Stimulated activated effector memory CD8-positive, alpha-beta T cell treated with anti-CD3 and anti-CD28 coated beads, Interleukin-12 subunit alpha, Interleukin-12 subunit beta, amount 100 ng/mL, for 72 hours (primary cell): Measurements from ENCODE around the gene CELA1.
A peak's percentile ranks its signal among the peaks of the same experiment; 100 is the strongest.
"Not testable (repeated sequence)": the region's sequence is repeated elsewhere in the genome, so short reads cannot be mapped to it uniquely, and the experiment has no call there.

ENCODE experiments used
- ATAC-seq: fragments of 150-1000 bp; cut with Tn5 transposase; 2 replicates; pipeline ENCODE4 v1.10.0; 2021
- DNase-seq, 2 donors: peaks; one replicate each; pipeline ENCODE4 v3.0.0; 2021 to 2022; ENCODE audit warnings: low spot score in 2 of 2
- H3K27ac Mint-ChIP-seq: one replicate; pipeline ENCODE4 v1.8.0; 2022; ENCODE audit warnings: mild to moderate bottlenecking, mixed read lengths
- H3K36me3 Mint-ChIP-seq: one replicate; pipeline ENCODE4 v1.8.0; 2022; ENCODE audit warnings: mild to moderate bottlenecking, mixed read lengths
- H3K4me1 Mint-ChIP-seq: one replicate; pipeline ENCODE4 v1.8.0; 2022; ENCODE audit warnings: mixed read lengths
- H3K4me3 Mint-ChIP-seq: one replicate; pipeline ENCODE4 v1.8.0; 2022; ENCODE audit warnings: mild to moderate bottlenecking, mixed read lengths
- H3K9me3 Mint-ChIP-seq: one replicate; pipeline ENCODE4 v1.8.0; 2022; ENCODE audit warnings: mixed read lengths

Gene CELA1

GRCh38 chr12:51337336-51337735, 9.1 kb downstream of the CELA1 start:
- H3K27ac Mint-ChIP-seq, H3K9me3 Mint-ChIP-seq, H3K4me3 Mint-ChIP-seq, H3K36me3 Mint-ChIP-seq, DNase-seq, ATAC-seq: not testable (repeated sequence)
- H3K4me1 Mint-ChIP-seq: peaks cover 14% of the 10 kb centered on the region

DNA sequence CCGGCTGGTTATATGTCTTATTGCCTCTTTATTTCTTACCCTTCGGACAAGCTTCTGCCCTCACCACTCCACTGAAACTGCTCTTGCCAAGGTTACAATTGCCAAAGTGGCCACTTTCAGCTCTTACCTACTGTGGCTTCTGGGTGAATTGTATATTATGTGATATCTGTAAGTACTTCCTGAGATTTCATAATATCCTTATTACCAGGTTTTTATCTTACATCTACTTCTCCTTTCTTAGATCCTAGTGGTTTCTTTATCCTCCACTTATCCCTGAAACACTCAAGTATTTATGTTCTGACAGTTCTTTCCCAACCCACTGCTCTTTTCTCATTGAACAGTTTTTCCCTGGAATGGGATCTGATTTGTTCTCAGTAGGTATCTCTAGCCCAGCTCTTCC, 10.5 kb downstream of the CELA1 start:
- no peak for ATAC-seq
- peaks cover 6% of the 10 kb centered on the region for H3K4me1 Mint-ChIP-seq

DNA sequence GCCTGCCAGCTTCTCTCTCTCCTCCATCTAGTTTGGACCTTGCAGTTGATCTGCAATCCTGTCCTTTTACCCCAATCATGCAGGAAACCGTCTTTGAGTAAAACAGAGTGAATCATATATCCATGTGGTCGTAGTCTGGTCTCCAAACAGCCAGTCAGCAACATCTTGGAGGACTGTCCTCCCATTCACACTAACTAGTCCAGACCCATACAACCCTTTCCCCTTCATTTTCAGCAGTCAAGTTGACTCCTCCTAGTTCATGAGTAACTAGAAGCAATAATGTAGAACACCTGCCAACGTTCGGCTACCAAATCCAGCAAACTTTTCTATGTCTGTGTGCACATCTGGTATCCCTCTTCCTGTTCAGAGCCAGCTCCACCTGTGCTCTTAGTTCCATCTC, 11.7 kb downstream of the CELA1 start:
- DNase-seq: no peak
- peaks cover 11% of the 10 kb centered on the region for H3K4me1 Mint-ChIP-seq
- no peak overlapping the region for H3K4me3 Mint-ChIP-seq
- H3K36me3 Mint-ChIP-seq: no peaks in the 10 kb centered on the region
- H3K27ac Mint-ChIP-seq: no peak overlapping the region
- no peak for ATAC-seq
- no peaks in the 10 kb centered on the region for H3K9me3 Mint-ChIP-seq

More for the DNA sequence above, 10.5 kb downstream of the CELA1 start:
- DNase-seq: no peak
- Mint-ChIP-seq H3K4me3 (no peak overlapping the region), H3K27ac (peak overlapping the region; percentile 32), H3K36me3 (no peaks in the 10 kb centered on the region), H3K9me3 (no peaks in the 10 kb centered on the region)

- Mint-ChIP-seq H3K9me3 (no peaks in the 10 kb centered on the region), H3K4me1 (peaks cover 21% of the 10 kb centered on the region), H3K4me3 (no peak overlapping the region), H3K27ac (peak overlapping the region; percentile 50), H3K36me3 (no peaks in the 10 kb centered on the region)
- DNase-seq: no peak
- no peak for ATAC-seq
These were observed 12.9 kb downstream of the CELA1 start for GRCh38 chr12:51333536-51333935.

DNA sequence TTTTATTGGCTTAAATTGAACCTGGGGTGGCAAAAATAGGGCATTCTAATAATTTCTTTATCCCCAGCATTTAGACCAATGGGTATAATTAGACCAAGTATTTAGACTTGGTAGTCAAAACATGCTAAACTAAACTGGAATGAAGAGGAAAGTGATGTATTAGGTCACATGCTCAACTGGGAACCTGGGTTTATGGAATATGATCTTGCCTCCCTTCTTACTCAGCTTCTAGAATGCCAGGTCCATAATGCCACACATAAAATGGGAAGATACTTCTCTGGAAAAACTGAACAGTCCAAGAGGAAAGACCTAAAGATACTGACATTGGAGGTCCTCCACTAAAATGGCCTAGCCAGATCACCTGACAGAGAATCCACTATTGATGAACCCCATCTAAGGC, 16.3 kb downstream of the CELA1 start:
- DNase-seq (no peak), ATAC-seq (no peak)
- Mint-ChIP-seq H3K4me3 (peak overlapping the region; percentile 11), H3K36me3 (peaks cover 6% of the 10 kb centered on the region), H3K9me3 (no peaks in the 10 kb centered on the region), H3K4me1 (peaks cover 35% of the 10 kb centered on the region), H3K27ac (peak overlapping the region; percentile 11)

DNA sequence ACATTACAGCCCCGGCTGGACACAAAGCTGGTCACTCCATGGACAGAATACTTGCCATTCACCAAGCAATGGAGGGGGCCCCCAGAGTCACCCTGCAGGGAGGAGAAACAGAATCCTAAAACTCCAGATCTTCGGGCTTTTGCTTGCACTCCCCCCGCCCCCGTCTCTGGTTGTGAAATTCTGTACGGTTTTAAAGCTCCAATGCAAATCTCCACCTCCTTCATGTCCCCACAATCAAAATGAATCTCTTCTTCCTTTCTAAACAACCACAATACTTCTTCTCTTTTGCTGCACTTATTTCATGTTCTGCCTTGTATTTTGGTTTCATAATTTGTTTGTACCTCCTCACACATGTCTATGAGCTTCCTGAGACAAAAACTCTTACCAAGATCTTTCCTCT, 16.7 kb downstream of the CELA1 start:
- peaks cover 6% of the 10 kb centered on the region for H3K36me3 Mint-ChIP-seq
- no peaks in the 10 kb centered on the region for H3K9me3 Mint-ChIP-seq
- H3K27ac Mint-ChIP-seq: peak overlapping the region; percentile 11
- peaks cover 39% of the 10 kb centered on the region for H3K4me1 Mint-ChIP-seq
- ATAC-seq (no peak), DNase-seq (no peak)
- H3K4me3 Mint-ChIP-seq: peak overlapping the region; percentile 11

GRCh38 chr12:51328587-51328986, 17.9 kb downstream of the CELA1 start:
- H3K4me3 Mint-ChIP-seq: no peak overlapping the region
- H3K9me3 Mint-ChIP-seq: no peaks in the 10 kb centered on the region
- peaks cover 41% of the 10 kb centered on the region for H3K4me1 Mint-ChIP-seq

DNA sequence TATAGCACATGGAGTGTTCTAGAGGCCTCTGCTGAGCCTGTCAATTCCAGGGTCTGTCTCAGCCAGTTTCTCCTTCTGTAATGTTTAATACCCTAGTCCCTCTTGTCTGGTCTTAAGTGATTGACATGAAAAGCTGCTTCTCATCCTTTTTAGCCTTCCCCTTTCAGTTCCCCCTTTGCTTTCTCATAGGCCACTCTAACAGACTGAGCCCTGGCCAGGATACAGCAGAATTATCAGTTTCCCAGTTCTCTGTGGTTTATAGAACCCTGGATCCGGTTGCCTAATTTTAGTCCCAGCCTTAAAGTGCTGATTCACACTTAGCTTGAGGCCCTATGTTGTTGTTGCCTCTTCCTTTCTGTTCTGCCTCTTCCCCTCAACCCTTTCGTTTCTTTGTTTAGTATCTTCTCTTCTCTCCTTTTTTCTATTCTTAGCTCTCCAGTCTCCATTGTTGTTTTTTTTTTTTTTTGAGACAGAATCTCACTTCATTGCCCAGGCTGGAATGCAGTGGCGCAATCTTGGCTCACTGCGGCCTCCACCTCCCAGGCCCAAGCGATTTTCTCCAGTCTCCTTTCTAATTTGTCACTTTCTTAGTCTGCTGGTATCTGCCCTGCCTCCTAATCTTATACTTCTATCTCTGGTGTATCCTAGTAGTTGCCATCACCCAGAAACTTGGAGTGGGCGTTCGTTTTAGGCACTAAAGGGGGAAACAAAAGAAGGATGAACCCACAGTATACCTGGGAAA, 19.6 kb downstream of the CELA1 start:
- ATAC-seq (no peak), DNase-seq (no peak)
- peak overlapping the region; percentile 97 for H3K27ac Mint-ChIP-seq
- peak overlapping the region; percentile 61 for H3K4me3 Mint-ChIP-seq
- H3K9me3 Mint-ChIP-seq: no peaks in the 10 kb centered on the region
- H3K36me3 Mint-ChIP-seq: peaks cover 31% of the 10 kb centered on the region
- H3K4me1 Mint-ChIP-seq: peaks cover 51% of the 10 kb centered on the region

More at GRCh38 chr12:51328587-51328986, 17.9 kb downstream of the CELA1 start:
- ATAC-seq (no peak), DNase-seq (no peak)
- Mint-ChIP-seq H3K36me3 (peaks cover 14% of the 10 kb centered on the region), H3K27ac (peak overlapping the region; percentile 11)

- H3K9me3 Mint-ChIP-seq: no peaks in the 10 kb centered on the region
- H3K36me3 Mint-ChIP-seq: peaks cover 50% of the 10 kb centered on the region
These were observed 21.5 kb downstream of the CELA1 start for GRCh38 chr12:51324953-51325352.

GRCh38 chr12:51323966-51324895, 22.2 kb downstream of the CELA1 start, which contains the start of gene BIN2:
TSS of gene BIN2 (minus strand) at chr12:51324174. CDS start at chr12:51324102, 72 bp downstream.
- Mint-ChIP-seq H3K9me3 (no peaks in the 10 kb centered on the region), H3K36me3 (peaks cover 54% of the 10 kb centered on the region), H3K4me1 (peaks cover 67% of the 10 kb centered on the region)

More at GRCh38 chr12:51324953-51325352, 21.5 kb downstream of the CELA1 start:
- DNase-seq (no peak), ATAC-seq (no peak)
- peaks cover 67% of the 10 kb centered on the region for H3K4me1 Mint-ChIP-seq
- H3K4me3 Mint-ChIP-seq: peak overlapping the region; percentile 87
- H3K27ac Mint-ChIP-seq: peak overlapping the region; percentile 97

GRCh38 chr12:51323317-51323960, 23.0 kb downstream of the CELA1 start:
- Mint-ChIP-seq H3K9me3 (no peaks in the 10 kb centered on the region), H3K4me1 (peaks cover 69% of the 10 kb centered on the region), H3K36me3 (peaks cover 62% of the 10 kb centered on the region), H3K27ac (peak overlapping the region; percentile 97), H3K4me3 (peak overlapping the region; percentile 87)
- ATAC-seq (peak; percentile 63), DNase-seq (peak; percentile 24 to 70)

More at GRCh38 chr12:51323966-51324895, 22.2 kb downstream of the CELA1 start, which contains the start of gene BIN2:
- ATAC-seq (peak; percentile 88), DNase-seq (peak; percentile 66 to 87)
- peak within 1 kb of the TSS; percentile 87 for H3K4me3 Mint-ChIP-seq
- peak within 1 kb of the TSS; percentile 97 for H3K27ac Mint-ChIP-seq

GRCh38 chr12:51322452-51322851, 24.0 kb downstream of the CELA1 start:
- DNase-seq (no peak), ATAC-seq (peak; percentile 55)
- Mint-ChIP-seq H3K9me3 (no peaks in the 10 kb centered on the region), H3K4me3 (peak overlapping the region; percentile 87), H3K27ac (peak overlapping the region; percentile 97), H3K36me3 (peaks cover 72% of the 10 kb centered on the region), H3K4me1 (peaks cover 76% of the 10 kb centered on the region)

- peak overlapping the region; percentile 97 for H3K27ac Mint-ChIP-seq
- DNase-seq (no peak), ATAC-seq (no peak)
- no peaks in the 10 kb centered on the region for H3K9me3 Mint-ChIP-seq
- H3K36me3 Mint-ChIP-seq: peaks cover 74% of the 10 kb centered on the region
- H3K4me1 Mint-ChIP-seq: peaks cover 74% of the 10 kb centered on the region
- H3K4me3 Mint-ChIP-seq: peak overlapping the region; percentile 87
These were observed 24.6 kb downstream of the CELA1 start for GRCh38 chr12:51321882-51322281.

GRCh38 chr12:51320695-51321320, 25.7 kb downstream of the CELA1 start:
- no peak for DNase-seq
- peaks cover 74% of the 10 kb centered on the region for H3K4me1 Mint-ChIP-seq
- ATAC-seq: no peak
- H3K36me3 Mint-ChIP-seq: peaks cover 81% of the 10 kb centered on the region
- H3K27ac Mint-ChIP-seq: peak overlapping the region; percentile 97
- peak overlapping the region; percentile 87 for H3K4me3 Mint-ChIP-seq
- H3K9me3 Mint-ChIP-seq: no peaks in the 10 kb centered on the region
